COLO829 (cell line): ENCODE measurements around the gene GSTT2B.
A peak's percentile ranks its signal among the peaks of the same experiment; 100 is the strongest.
"Not testable (repeated sequence)": the region's sequence is repeated elsewhere in the genome, so short reads cannot be mapped to it uniquely, and the experiment has no call there.

Experiments
- DNase-seq: peaks from one replicate; pipeline ENCODE4 v3.0.0; 2012; ENCODE audit warnings: low spot score

Gene GSTT2B

GRCh38 chr22:23984430-23984829 lies 23.4 kb upstream of the GSTT2B start:
- peak; percentile 31 for DNase-seq

- not testable (repeated sequence) for DNase-seq
These were observed 19.6 kb upstream of the GSTT2B start for GRCh38 chr22:23980567-23980966.

GRCh38 chr22:23979557-23980240 lies 18.7 kb upstream of the GSTT2B start, which contains the start of gene GSTT2:
Gene GSTT2 (plus strand): TSS chr22:23980134.
- DNase-seq, result not testable (repeated sequence)

GRCh38 chr22:23977304-23977703 lies 16.3 kb upstream of the GSTT2B start:
- DNase-seq, result not testable (repeated sequence)

- DNase-seq, result not testable (repeated sequence)
These were observed 13.9 kb upstream of the GSTT2B start for GRCh38 chr22:23974836-23975352.

- DNase-seq, result not testable (repeated sequence)
These were observed 13.3 kb upstream of the GSTT2B start, which contains the start of gene DDT for GRCh38 chr22:23974345-23974744. Gene DDT (minus strand): TSS chr22:23974441. CDS start chr22:23974414, 27 bp downstream.

- not testable (repeated sequence) for DNase-seq
These were observed 10.9 kb upstream of the GSTT2B start for GRCh38 chr22:23971927-23972326.

- no peak for DNase-seq
These were observed 10.0 kb upstream of the GSTT2B start for GRCh38 chr22:23970816-23971486.

GRCh38 chr22:23970201-23970641 lies 9.2 kb upstream of the GSTT2B start:
- no peak for DNase-seq

GRCh38 chr22:23969071-23969470 lies 8.1 kb upstream of the GSTT2B start:
- no peak for DNase-seq

GRCh38 chr22:23966568-23966967 lies 5.6 kb upstream of the GSTT2B start, which contains the start of gene DDTL:
Gene DDTL (plus strand): TSS chr22:23966888. CDS start chr22:23966915, 27 bp downstream.
- not testable (repeated sequence) for DNase-seq

- not testable (repeated sequence) for DNase-seq
These were observed 5.1 kb upstream of the GSTT2B start for GRCh38 chr22:23966094-23966493.

GRCh38 chr22:23956301-23956900 lies 4.6 kb downstream of the GSTT2B start:
- peak; percentile 40 for DNase-seq

- DNase-seq, result not testable (repeated sequence)
These were observed 5.1 kb downstream of the GSTT2B start for GRCh38 chr22:23955886-23956285.

GRCh38 chr22:23954991-23955305 lies 6.0 kb downstream of the GSTT2B start:
- not testable (repeated sequence) for DNase-seq

- DNase-seq, result not testable (repeated sequence)
These were observed 6.6 kb downstream of the GSTT2B start for GRCh38 chr22:23954193-23954990.

GRCh38 chr22:23953485-23953884 lies 7.5 kb downstream of the GSTT2B start:
- DNase-seq, result not testable (repeated sequence)

GRCh38 chr22:23952794-23953405 lies 8.1 kb downstream of the GSTT2B start:
- DNase-seq, result not testable (repeated sequence)

GRCh38 chr22:23951383-23951782 lies 9.6 kb downstream of the GSTT2B start:
- not testable (repeated sequence) for DNase-seq

- DNase-seq, result not testable (repeated sequence)
These were observed 11.2 kb downstream of the GSTT2B start for GRCh38 chr22:23949764-23950163.

GRCh38 chr22:23947391-23947790 lies 13.6 kb downstream of the GSTT2B start:
- not testable (repeated sequence) for DNase-seq
